Measurements from ENCODE around the gene TENM3.

DNA sequence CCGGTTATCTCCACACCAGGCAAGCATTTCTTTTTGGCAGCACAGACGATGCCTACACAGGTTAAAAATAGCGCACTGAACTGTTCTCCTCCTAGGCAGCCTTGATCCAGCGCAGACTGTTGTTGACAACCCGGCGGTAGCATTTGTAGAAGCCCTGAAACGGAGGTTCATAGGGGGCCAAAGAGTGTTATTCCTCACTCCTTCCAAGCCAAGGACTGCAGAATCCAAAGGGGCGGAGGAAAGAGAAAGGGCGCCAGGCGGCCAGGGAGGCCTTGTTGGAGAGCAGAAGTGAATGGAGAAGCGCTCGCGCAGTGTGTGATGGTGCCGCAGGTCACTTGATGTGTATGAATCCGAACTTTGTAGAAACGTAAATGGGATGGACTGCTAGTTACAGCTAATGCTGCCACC is 82.7 kb downstream of the TENM3 start:
- TF ChIP-seq, protein P1, sequence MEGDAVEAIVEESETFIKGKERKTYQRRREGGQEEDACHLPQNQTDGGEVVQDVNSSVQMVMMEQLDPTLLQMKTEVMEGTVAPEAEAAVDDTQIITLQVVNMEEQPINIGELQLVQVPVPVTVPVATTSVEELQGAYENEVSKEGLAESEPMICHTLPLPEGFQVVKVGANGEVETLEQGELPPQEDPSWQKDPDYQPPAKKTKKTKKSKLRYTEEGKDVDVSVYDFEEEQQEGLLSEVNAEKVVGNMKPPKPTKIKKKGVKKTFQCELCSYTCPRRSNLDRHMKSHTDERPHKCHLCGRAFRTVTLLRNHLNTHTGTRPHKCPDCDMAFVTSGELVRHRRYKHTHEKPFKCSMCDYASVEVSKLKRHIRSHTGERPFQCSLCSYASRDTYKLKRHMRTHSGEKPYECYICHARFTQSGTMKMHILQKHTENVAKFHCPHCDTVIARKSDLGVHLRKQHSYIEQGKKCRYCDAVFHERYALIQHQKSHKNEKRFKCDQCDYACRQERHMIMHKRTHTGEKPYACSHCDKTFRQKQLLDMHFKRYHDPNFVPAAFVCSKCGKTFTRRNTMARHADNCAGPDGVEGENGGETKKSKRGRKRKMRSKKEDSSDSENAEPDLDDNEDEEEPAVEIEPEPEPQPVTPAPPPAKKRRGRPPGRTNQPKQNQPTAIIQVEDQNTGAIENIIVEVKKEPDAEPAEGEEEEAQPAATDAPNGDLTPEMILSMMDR (conservative IDR thresholded peaks at IDR 0.05): no peak
- no peak for TF ChIP-seq EZH2 (IDR thresholded peaks at IDR 0.05; ENCODE audit: low read depth)
